ENCODE results near the gene ARFIP1. TPM values are rescaled to one million over a fixed set of nuclear protein-coding genes. Genes with fewer than 3 reads are reported as not detected.

Gene ARFIP1
- total and polyA plus RNA-seq, 2 of the 8 experiments (the other 6 are each of a cell fraction or from before 2014, with no cell fraction given) = 13.5 to 38.0 TPM

GRCh38 chr4:152937336-152938236 lies 157.8 kb downstream of the ARFIP1 start (continued):
- TF ChIP-seq SUZ12 (IDR thresholded peaks at IDR 0.05; ENCODE audit: low read length) (peak; percentile 21; the same call in 1 of the 2 replicates), BACH1 (IDR thresholded peaks at IDR 0.05; ENCODE audit: low read length) (peak; percentile 57), PHF8 (conservative IDR thresholded peaks at IDR 0.05; ENCODE audit: low read depth, low read length) (0 out of 2 replicates have a peak, but pooled peaks have one; percentile 17)
